ENCODE measurements around the gene SERPINA12.

DNA sequence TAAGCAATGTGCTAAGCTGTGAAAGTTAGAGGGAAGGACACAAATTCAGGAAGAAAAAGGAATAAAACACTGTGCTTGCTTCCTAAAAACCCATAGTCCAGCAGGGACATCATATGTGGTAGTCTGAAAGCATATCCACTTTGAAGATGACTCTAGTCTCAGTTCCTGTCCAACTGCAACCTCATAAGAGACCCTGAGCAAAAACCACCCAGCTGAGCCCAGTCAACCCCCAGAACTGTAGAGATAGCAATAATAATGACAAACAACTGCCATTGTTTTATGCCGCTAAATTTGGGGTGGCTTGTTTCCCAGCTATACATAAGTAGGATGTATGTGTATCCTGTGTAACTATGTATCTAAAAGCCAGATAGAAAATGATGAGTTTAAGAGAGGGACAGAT lies 48.1 kb upstream of the SERPINA12 start:
- no peak for TF ChIP-seq POLR2A (IDR thresholded peaks at IDR 0.05)
- TF ChIP-seq, protein P1, sequence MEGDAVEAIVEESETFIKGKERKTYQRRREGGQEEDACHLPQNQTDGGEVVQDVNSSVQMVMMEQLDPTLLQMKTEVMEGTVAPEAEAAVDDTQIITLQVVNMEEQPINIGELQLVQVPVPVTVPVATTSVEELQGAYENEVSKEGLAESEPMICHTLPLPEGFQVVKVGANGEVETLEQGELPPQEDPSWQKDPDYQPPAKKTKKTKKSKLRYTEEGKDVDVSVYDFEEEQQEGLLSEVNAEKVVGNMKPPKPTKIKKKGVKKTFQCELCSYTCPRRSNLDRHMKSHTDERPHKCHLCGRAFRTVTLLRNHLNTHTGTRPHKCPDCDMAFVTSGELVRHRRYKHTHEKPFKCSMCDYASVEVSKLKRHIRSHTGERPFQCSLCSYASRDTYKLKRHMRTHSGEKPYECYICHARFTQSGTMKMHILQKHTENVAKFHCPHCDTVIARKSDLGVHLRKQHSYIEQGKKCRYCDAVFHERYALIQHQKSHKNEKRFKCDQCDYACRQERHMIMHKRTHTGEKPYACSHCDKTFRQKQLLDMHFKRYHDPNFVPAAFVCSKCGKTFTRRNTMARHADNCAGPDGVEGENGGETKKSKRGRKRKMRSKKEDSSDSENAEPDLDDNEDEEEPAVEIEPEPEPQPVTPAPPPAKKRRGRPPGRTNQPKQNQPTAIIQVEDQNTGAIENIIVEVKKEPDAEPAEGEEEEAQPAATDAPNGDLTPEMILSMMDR (IDR thresholded peaks at IDR 0.05) = no peak

All from stomach (tissue), 4 donors.